GM18951 (cell line): ENCODE data around the gene GNAO1.

Source experiments
- POLR2A ChIP-seq: IDR thresholded peaks from 4 replicates; pipeline ENCODE4 v1.6.1; 2011; ENCODE audit warnings: mild to moderate bottlenecking; ENCODE audit not compliant: insufficient read length, insufficient read depth; ENCODE audit errors: extremely low read depth
- in situ Hi-C: fragments of 300-500 bp; cut with MboI; formaldehyde crosslinking; loops from one replicate; pipeline ENCODE4 v1.12.0; 2022; ENCODE audit warnings: low sequenced_read_pairs, mixed read lengths, inconsistent platforms; ENCODE audit not compliant: unreplicated experiment

The GNAO1 gene

GRCh38 chr16:56266641-56267607 lies 75.6 kb downstream of the GNAO1 start:
- in situ Hi-C loops = no loop called here
- no peak for TF ChIP-seq POLR2A

GRCh38 chr16:56267888-56268287 lies 76.6 kb downstream of the GNAO1 start:
- in situ Hi-C loops = no loop called here

GRCh38 chr16:56268799-56269198 lies 77.5 kb downstream of the GNAO1 start:
- in situ Hi-C loops = no loop called here
- no peak for TF ChIP-seq POLR2A

More at GRCh38 chr16:56267888-56268287, 76.6 kb downstream of the GNAO1 start:
- TF ChIP-seq POLR2A = no peak

- TF ChIP-seq POLR2A = no peak
- in situ Hi-C loops = no loop called here
Observed at GRCh38 chr16:56269281-56269680, 78.0 kb downstream of the GNAO1 start.

GRCh38 chr16:56269811-56270684 lies 78.8 kb downstream of the GNAO1 start:
- TF ChIP-seq POLR2A = no peak
- in situ Hi-C loops = no loop called here

GRCh38 chr16:56270828-56271227 lies 79.5 kb downstream of the GNAO1 start:
- in situ Hi-C loops = no loop called here
- no peak for TF ChIP-seq POLR2A

- in situ Hi-C loops = no loop called here
Observed at GRCh38 chr16:56272583-56272894, 81.2 kb downstream of the GNAO1 start.

GRCh38 chr16:56273615-56274014 lies 82.3 kb downstream of the GNAO1 start:
- TF ChIP-seq POLR2A = no peak
- in situ Hi-C loops = no loop called here

More at GRCh38 chr16:56272583-56272894, 81.2 kb downstream of the GNAO1 start:
- no peak for TF ChIP-seq POLR2A

GRCh38 chr16:56274369-56274768 lies 83.1 kb downstream of the GNAO1 start:
- in situ Hi-C loops = no loop called here

GRCh38 chr16:56275076-56275475 lies 83.8 kb downstream of the GNAO1 start:
- TF ChIP-seq POLR2A = no peak
- in situ Hi-C loops = no loop called here

More at GRCh38 chr16:56274369-56274768, 83.1 kb downstream of the GNAO1 start:
- no peak for TF ChIP-seq POLR2A

GRCh38 chr16:56275801-56276200 lies 84.5 kb downstream of the GNAO1 start:
- in situ Hi-C loops = no loop called here
- no peak for TF ChIP-seq POLR2A

GRCh38 chr16:56277075-56277474 lies 85.8 kb downstream of the GNAO1 start:
- in situ Hi-C loops = no loop called here
- TF ChIP-seq POLR2A = no peak

- in situ Hi-C loops = no loop called here
- no peak for TF ChIP-seq POLR2A
Observed at GRCh38 chr16:56278196-56278855, 87.0 kb downstream of the GNAO1 start.
